Measurements from ENCODE around the gene PPP2R2D.

Gene PPP2R2D

DNA sequence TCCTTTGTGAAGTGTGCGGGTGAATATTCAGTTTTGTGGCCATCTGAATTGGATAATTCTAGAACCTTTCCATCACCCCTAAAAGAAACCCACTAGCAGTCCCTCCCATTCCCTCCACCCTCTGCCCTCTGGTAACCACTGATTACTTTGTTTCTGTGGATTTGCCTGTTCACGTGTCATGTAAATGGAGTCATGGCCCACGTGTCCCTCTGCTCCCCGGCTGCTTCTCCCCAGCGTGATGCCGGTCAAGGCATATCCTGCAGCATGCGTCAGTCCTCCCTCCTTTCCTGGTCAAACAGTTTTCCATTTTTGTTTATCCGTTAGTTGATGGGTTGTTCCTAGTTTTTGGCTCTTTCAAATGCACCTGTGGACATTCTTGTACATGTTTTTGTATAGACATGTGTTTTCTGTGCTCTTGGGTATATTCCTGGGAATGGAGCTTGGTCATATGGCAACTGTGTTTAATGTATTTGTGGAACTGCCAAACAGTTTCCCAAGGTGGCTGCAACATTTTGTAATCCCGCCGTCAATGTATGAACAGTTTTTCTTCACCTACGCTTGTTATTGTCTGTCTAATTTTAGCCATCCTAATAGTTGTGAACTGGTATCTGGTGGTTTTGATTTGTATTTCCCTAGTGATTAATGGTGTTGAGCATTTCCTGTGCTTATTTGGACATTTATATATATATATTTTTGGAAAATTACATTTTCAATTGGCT lies 22.4 kb downstream of the PPP2R2D start:
- no peak overlapping the region for H3K9ac ChIP-seq (ENCODE audit: low read depth, low read length, poor library complexity, severe bottlenecking)
- H4K20me1 ChIP-seq (ENCODE audit: insufficient read depth, low read length, poor library complexity, severe bottlenecking) = peaks cover 71% of the 10 kb centered on the region
- no peak overlapping the region for H2AFZ ChIP-seq (ENCODE audit: low read length)
- H3K4me1 ChIP-seq (ENCODE audit: insufficient read depth, low read length, poor library complexity, severe bottlenecking) = peaks cover 35% of the 10 kb centered on the region
- H3K4me2 ChIP-seq (ENCODE audit: low read depth, low read length, poor library complexity, severe bottlenecking) = no peak overlapping the region
- peaks cover 4% of the 10 kb centered on the region; the same call in 1 of the 2 replicates for H3F3A ChIP-seq (ENCODE audit: low read depth)
- H3K9me2 ChIP-seq (replicated peaks; ENCODE audit: low read depth, low read length) = no peaks in the 10 kb centered on the region
- H3K4me3 ChIP-seq (ENCODE audit: low read length, poor library complexity, severe bottlenecking) = no peak overlapping the region
- no peaks in the 10 kb centered on the region for H3K27me3 ChIP-seq (ENCODE audit: insufficient read depth, low read length, poor library complexity, severe bottlenecking)
- no peaks in the 10 kb centered on the region for H3K36me3 ChIP-seq (ENCODE audit: insufficient read depth, low read length)
- TF ChIP-seq, protein P1, sequence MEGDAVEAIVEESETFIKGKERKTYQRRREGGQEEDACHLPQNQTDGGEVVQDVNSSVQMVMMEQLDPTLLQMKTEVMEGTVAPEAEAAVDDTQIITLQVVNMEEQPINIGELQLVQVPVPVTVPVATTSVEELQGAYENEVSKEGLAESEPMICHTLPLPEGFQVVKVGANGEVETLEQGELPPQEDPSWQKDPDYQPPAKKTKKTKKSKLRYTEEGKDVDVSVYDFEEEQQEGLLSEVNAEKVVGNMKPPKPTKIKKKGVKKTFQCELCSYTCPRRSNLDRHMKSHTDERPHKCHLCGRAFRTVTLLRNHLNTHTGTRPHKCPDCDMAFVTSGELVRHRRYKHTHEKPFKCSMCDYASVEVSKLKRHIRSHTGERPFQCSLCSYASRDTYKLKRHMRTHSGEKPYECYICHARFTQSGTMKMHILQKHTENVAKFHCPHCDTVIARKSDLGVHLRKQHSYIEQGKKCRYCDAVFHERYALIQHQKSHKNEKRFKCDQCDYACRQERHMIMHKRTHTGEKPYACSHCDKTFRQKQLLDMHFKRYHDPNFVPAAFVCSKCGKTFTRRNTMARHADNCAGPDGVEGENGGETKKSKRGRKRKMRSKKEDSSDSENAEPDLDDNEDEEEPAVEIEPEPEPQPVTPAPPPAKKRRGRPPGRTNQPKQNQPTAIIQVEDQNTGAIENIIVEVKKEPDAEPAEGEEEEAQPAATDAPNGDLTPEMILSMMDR (conservative IDR thresholded peaks at IDR 0.05; ENCODE audit: low read length) = no peak
- TF ChIP-seq EZH2phosphoT487 (IDR thresholded peaks at IDR 0.05; ENCODE audit: borderline replicate concordance) = no peak
- no peaks in the 10 kb centered on the region for H3K9me3 ChIP-seq (ENCODE audit: insufficient read depth, low read depth, low read length)
- peaks cover 93% of the 10 kb centered on the region for H3K79me2 ChIP-seq (ENCODE audit: insufficient read depth, low read length)

DNA sequence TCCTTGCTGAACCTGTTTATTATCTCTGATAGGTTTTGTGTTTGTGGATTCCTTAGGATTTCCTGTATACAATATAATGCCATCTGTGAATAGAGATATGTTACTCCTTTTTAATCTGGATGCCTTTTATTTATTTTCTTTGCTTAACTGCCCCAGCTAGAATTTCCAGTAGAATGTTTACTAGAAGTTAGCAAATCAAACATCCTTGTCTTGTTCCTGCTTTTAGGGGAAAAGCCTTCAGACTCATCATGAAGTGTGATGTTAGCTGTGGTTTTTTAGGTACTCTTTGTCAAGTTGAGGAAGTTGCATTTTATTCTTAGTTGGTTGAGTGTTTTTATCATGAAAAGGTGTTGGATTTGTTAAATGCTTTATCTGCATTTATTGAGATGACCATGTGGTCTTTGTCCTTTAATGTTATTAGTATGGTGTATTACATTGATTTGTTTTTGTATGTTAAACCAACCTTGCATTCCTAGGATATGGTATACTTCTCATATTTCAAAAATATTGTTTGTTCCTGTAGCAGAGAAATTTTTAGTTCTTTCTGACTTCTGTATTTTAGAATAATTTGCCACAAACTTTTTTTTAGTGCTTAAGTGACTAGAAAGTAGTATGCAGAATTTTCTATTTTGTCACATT lies 24.3 kb downstream of the PPP2R2D start:
- Histone ChIP-seq H3K4me2 (ENCODE audit: low read depth, low read length, poor library complexity, severe bottlenecking) (peak overlapping the region; percentile 43), H3K9me2 (replicated peaks; ENCODE audit: low read depth, low read length) (no peaks in the 10 kb centered on the region), H3K36me3 (ENCODE audit: insufficient read depth, low read length) (peaks cover 9% of the 10 kb centered on the region; the same call in 1 of the 2 replicates), H2AFZ (ENCODE audit: low read length) (no peak overlapping the region), H3K79me2 (ENCODE audit: insufficient read depth, low read length) (peaks cover 99% of the 10 kb centered on the region), H3K9ac (ENCODE audit: low read depth, low read length, poor library complexity, severe bottlenecking) (no peak overlapping the region), H3K4me3 (ENCODE audit: low read length, poor library complexity, severe bottlenecking) (no peak overlapping the region), H3K27me3 (ENCODE audit: insufficient read depth, low read length, poor library complexity, severe bottlenecking) (no peaks in the 10 kb centered on the region), H3K4me1 (ENCODE audit: insufficient read depth, low read length, poor library complexity, severe bottlenecking) (peaks cover 46% of the 10 kb centered on the region), H3F3A (ENCODE audit: low read depth) (peaks cover 4% of the 10 kb centered on the region; the same call in 1 of the 2 replicates), H3K9me3 (ENCODE audit: insufficient read depth, low read depth, low read length) (no peaks in the 10 kb centered on the region), H4K20me1 (ENCODE audit: insufficient read depth, low read length, poor library complexity, severe bottlenecking) (peaks cover 91% of the 10 kb centered on the region)
- TF ChIP-seq, protein P1 (conservative IDR thresholded peaks at IDR 0.05; ENCODE audit: low read length) = no peak
- no peak for TF ChIP-seq EZH2phosphoT487 (IDR thresholded peaks at IDR 0.05; ENCODE audit: borderline replicate concordance)

DNA sequence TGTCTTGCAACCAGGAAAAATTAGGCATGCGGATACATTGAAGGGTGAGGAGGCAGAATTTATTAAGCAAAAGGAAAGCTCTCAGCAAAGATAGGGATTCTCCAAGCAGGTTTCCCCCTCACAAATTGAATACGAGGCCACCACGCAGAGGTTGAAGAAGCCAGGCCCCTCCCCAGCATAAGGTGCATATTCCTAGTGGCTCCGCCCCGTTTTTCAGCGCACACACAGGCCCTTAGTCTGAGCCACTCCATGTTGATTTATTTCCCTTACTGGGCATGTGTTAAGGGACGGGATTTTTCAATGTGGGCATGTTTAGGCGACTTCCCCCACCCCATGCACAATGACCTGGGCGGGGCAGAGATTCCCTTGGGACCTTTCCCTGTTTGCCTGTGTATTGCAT lies 24.9 kb downstream of the PPP2R2D start:
- Histone ChIP-seq H3K4me1 (ENCODE audit: insufficient read depth, low read length, poor library complexity, severe bottlenecking) (peaks cover 51% of the 10 kb centered on the region), H2AFZ (ENCODE audit: low read length) (no peak overlapping the region), H3F3A (ENCODE audit: low read depth) (peaks cover 4% of the 10 kb centered on the region; the same call in 1 of the 2 replicates), H3K4me3 (ENCODE audit: low read length, poor library complexity, severe bottlenecking) (no peak overlapping the region), H4K20me1 (ENCODE audit: insufficient read depth, low read length, poor library complexity, severe bottlenecking) (peaks cover 96% of the 10 kb centered on the region), H3K4me2 (ENCODE audit: low read depth, low read length, poor library complexity, severe bottlenecking) (no peak overlapping the region), H3K27me3 (ENCODE audit: insufficient read depth, low read length, poor library complexity, severe bottlenecking) (no peaks in the 10 kb centered on the region), H3K9me3 (ENCODE audit: insufficient read depth, low read depth, low read length) (no peaks in the 10 kb centered on the region), H3K9ac (ENCODE audit: low read depth, low read length, poor library complexity, severe bottlenecking) (no peak overlapping the region), H3K36me3 (ENCODE audit: insufficient read depth, low read length) (peaks cover 9% of the 10 kb centered on the region; the same call in 1 of the 2 replicates), H3K79me2 (ENCODE audit: insufficient read depth, low read length) (peaks cover 99% of the 10 kb centered on the region), H3K9me2 (replicated peaks; ENCODE audit: low read depth, low read length) (no peaks in the 10 kb centered on the region)
- TF ChIP-seq, protein P1 (conservative IDR thresholded peaks at IDR 0.05; ENCODE audit: low read length) = no peak
- TF ChIP-seq EZH2phosphoT487 (IDR thresholded peaks at IDR 0.05; ENCODE audit: borderline replicate concordance) = no peak
